WTC11 (cell line): ENCODE data around the gene KDM6B. TPM values are rescaled to one million over a fixed set of nuclear protein-coding genes. Genes with fewer than 3 reads are reported as not detected.

ENCODE experiments used
- ATAC-seq: fragments of 200-7000 bp; cut with Tn5 transposase; 2 replicates; pipeline ENCODE4 v1.10.0; 2021; ENCODE audit warnings: mild to moderate bottlenecking, moderate library complexity
- CTCF ChIA-PET: fragments of 300-600 bp; sonication (Branson Sonifier 250); formaldehyde crosslinking; loops from one replicate; lab custom pipeline; 2021; ENCODE audit warnings: antibody characterized with exemption; lab: Charles Lee
- POLR2A ChIA-PET: fragments of 350-600 bp; sonication (Branson Sonifier 250); formaldehyde crosslinking; loops from one replicate; lab custom pipeline; 2021; ENCODE audit warnings: antibody characterized with exemption; lab: Charles Lee
- DNase-seq: peaks from one replicate; pipeline ENCODE4 v3.0.0; 2021; ENCODE audit warnings: low spot score
- H3K27ac Mint-ChIP-seq: 2 replicates; pipeline ENCODE4 v1.8.0; 2021; ENCODE audit warnings: mixed read lengths
- H3K27me3 Mint-ChIP-seq: 2 replicates; pipeline ENCODE4 v1.8.0; 2021; ENCODE audit warnings: low read depth, mild to moderate bottlenecking, moderate library complexity, mixed read lengths
- H3K36me3 Mint-ChIP-seq: 2 replicates; pipeline ENCODE4 v1.8.0; 2021; ENCODE audit warnings: mixed read lengths
- H3K4me1 Mint-ChIP-seq: 2 replicates; pipeline ENCODE4 v1.8.0; 2022; ENCODE audit warnings: mixed read lengths
- H3K4me3 Mint-ChIP-seq: 2 replicates; pipeline ENCODE4 v1.8.0; 2021; ENCODE audit warnings: mild to moderate bottlenecking, moderate library complexity, mixed read lengths
- H3K9me3 Mint-ChIP-seq: 2 replicates; pipeline ENCODE4 v1.8.0; 2021; ENCODE audit warnings: mixed read lengths
- ATF1 ChIP-seq: sonication (generic); formaldehyde crosslinking; IDR thresholded peaks from 2 replicates; pipeline ENCODE4 v1.8.1; 2023; ENCODE audit warnings: mild to moderate bottlenecking, moderate library complexity, missing genetic modification reagents
- CREM ChIP-seq: sonication (generic); formaldehyde crosslinking; IDR thresholded peaks from 2 replicates; pipeline ENCODE4 v1.8.1; 2022; ENCODE audit warnings: mild to moderate bottlenecking, missing genetic modification reagents, moderate library complexity
- ELF4 ChIP-seq: sonication (generic); formaldehyde crosslinking; IDR thresholded peaks from 2 replicates; pipeline ENCODE4 v1.8.1; 2022; ENCODE audit warnings: low read depth, mild to moderate bottlenecking, moderate library complexity, missing genetic modification reagents
- FOXJ3 ChIP-seq: sonication (generic); formaldehyde crosslinking; IDR thresholded peaks from 2 replicates; pipeline ENCODE4 v1.9.0; 2021; ENCODE audit warnings: missing genetic modification reagents, mild to moderate bottlenecking, borderline replicate concordance
- GABPB1 ChIP-seq: sonication (generic); formaldehyde crosslinking; IDR thresholded peaks from 2 replicates; pipeline ENCODE4 v1.8.1; 2023; ENCODE audit warnings: mild to moderate bottlenecking, missing genetic modification reagents
- HMGA2 ChIP-seq: fragments of 250-450 bp; sonication (Bioruptor Pico); IDR thresholded peaks from 2 replicates; pipeline ENCODE4 v1.4.0; 2021; ENCODE audit warnings: mild to moderate bottlenecking, moderate library complexity
- JAZF1 ChIP-seq: fragments of 250-450 bp; sonication (Bioruptor Pico); IDR thresholded peaks from 2 replicates; pipeline ENCODE4 v1.9.0; 2021; ENCODE audit warnings: moderate library complexity, mild to moderate bottlenecking, inconsistent platforms
- KAT7 ChIP-seq: sonication (generic); formaldehyde crosslinking; IDR thresholded peaks from 2 replicates; pipeline ENCODE4 v1.8.1; 2023; ENCODE audit warnings: missing genetic modification reagents, mild to moderate bottlenecking, borderline replicate concordance
- NFE2L1 ChIP-seq: sonication (generic); formaldehyde crosslinking; IDR thresholded peaks from 2 replicates; pipeline ENCODE4 v1.8.1; 2023; ENCODE audit warnings: missing genetic modification reagents
- NR2C2 ChIP-seq: sonication (generic); formaldehyde crosslinking; IDR thresholded peaks from 2 replicates; pipeline ENCODE4 v1.8.0; 2022; ENCODE audit warnings: mild to moderate bottlenecking, missing genetic modification reagents
- NR3C1 ChIP-seq: sonication (generic); formaldehyde crosslinking; conservative IDR thresholded peaks from 2 replicates; pipeline ENCODE4 v1.8.1; 2023; ENCODE audit warnings: low read depth, mild to moderate bottlenecking, missing genetic modification reagents
- OVOL2 ChIP-seq: fragments of 250-450 bp; sonication (Bioruptor Pico); IDR thresholded peaks from 2 replicates; pipeline ENCODE4 v1.9.0; 2021; ENCODE audit warnings: mild to moderate bottlenecking, borderline replicate concordance
- PRRX2 ChIP-seq: fragments of 250-450 bp; sonication (Bioruptor Pico); IDR thresholded peaks from 2 replicates; pipeline ENCODE4 v1.8.0; 2021; ENCODE audit warnings: mild to moderate bottlenecking
- SP1 ChIP-seq: sonication (generic); formaldehyde crosslinking; conservative IDR thresholded peaks from 2 replicates; pipeline ENCODE4 v1.8.1; 2022; ENCODE audit warnings: missing genetic modification reagents
- ZNF232 ChIP-seq: sonication (generic); formaldehyde crosslinking; IDR thresholded peaks from 2 replicates; pipeline ENCODE4 v1.8.0; 2022; ENCODE audit warnings: mild to moderate bottlenecking, missing genetic modification reagents
- ZNF396 ChIP-seq: fragments of 250-450 bp; sonication (Bioruptor Pico); IDR thresholded peaks from 2 replicates; pipeline ENCODE4 v1.8.0; 2021; ENCODE audit warnings: mild to moderate bottlenecking, moderate library complexity, borderline replicate concordance
- ZNF416 ChIP-seq: fragments of 250-450 bp; sonication (Bioruptor Pico); IDR thresholded peaks from 2 replicates; pipeline ENCODE4 v1.9.0; 2021; ENCODE audit warnings: mild to moderate bottlenecking, inconsistent platforms
- total RNA-seq: library from RNA; stranded (reverse); gene quantifications from 3 replicates; pipeline ENCODE4 v1.2.3, GENCODE V29; 2021
- TF ChIP-seq, protein P1 (sequence below): sonication (generic); formaldehyde crosslinking; IDR thresholded peaks from 2 replicates; pipeline ENCODE4 v1.8.0; 2022; ENCODE audit warnings: mild to moderate bottlenecking, missing genetic modification reagents
- TF ChIP-seq, protein P2 (sequence below): sonication (generic); formaldehyde crosslinking; IDR thresholded peaks from 2 replicates; pipeline ENCODE4 v1.8.1; 2023; ENCODE audit warnings: mild to moderate bottlenecking, missing genetic modification reagents, moderate library complexity
- TF ChIP-seq, protein P3 (sequence below): fragments of 250-450 bp; sonication (Bioruptor Pico); conservative IDR thresholded peaks from 2 replicates; pipeline ENCODE4 v1.9.0; 2021; ENCODE audit warnings: mild to moderate bottlenecking
- TF ChIP-seq, protein P4 (sequence below): sonication (generic); formaldehyde crosslinking; IDR thresholded peaks from 2 replicates; pipeline ENCODE4 v1.8.1; 2023; ENCODE audit warnings: mild to moderate bottlenecking, missing genetic modification reagents
- TF ChIP-seq, protein P5 (sequence below): fragments of 250-450 bp; sonication (Bioruptor Pico); IDR thresholded peaks from 2 replicates; pipeline ENCODE4 v2.1.2; 2022; ENCODE audit warnings: mild to moderate bottlenecking, moderate library complexity
- TF ChIP-seq, protein P6 (sequence below): fragments of 250-450 bp; sonication (Bioruptor Pico); IDR thresholded peaks from 2 replicates; pipeline ENCODE4 v1.9.0; 2021; ENCODE audit warnings: mild to moderate bottlenecking

The KDM6B gene
- total RNA-seq, 1 experiment from 2014 or later = 13.2 TPM

DNA sequence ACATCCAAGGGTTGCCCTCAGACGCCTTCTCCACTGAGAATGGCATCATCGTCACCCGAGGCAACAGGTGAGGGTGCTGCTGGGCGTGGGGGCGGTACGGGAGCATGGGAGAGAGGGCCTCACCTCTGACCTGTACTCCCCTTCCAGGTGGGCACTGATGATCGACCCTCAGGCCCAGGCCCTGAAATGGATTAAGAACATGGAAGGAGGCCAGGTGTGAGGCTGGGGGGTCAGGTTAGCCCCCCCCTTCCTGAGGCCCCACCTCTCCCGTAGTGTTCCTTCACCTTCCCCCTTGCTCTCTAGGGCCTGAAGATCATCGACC lies 16.4 kb upstream of the KDM6B start:
- Mint-ChIP-seq H3K27me3 (peaks cover 3% of the 10 kb centered on the region), H3K36me3 (no peaks in the 10 kb centered on the region), H3K4me3 (no peak overlapping the region), H3K9me3 (no peaks in the 10 kb centered on the region)
- CTCF ChIA-PET = interaction anchor here (0.9 to 2.2 kb wide), 4 partner anchors 74 to 256 kb away, joined by 3 to 10 read pairs (median 4); no protein-coding TSS in a partner anchor
- ATAC-seq = no peak
- TF ChIP-seq, protein P1, sequence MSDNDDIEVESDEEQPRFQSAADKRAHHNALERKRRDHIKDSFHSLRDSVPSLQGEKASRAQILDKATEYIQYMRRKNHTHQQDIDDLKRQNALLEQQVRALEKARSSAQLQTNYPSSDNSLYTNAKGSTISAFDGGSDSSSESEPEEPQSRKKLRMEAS (CRISPR knock-in tag) = no peak
- TF ChIP-seq, all 79 proteins: peak for 0
- Mint-ChIP-seq H3K27ac (no peak overlapping the region), H3K4me1 (no peaks in the 10 kb centered on the region)
- DNase-seq = no peak
- POLR2A ChIA-PET = no interaction called here

DNA sequence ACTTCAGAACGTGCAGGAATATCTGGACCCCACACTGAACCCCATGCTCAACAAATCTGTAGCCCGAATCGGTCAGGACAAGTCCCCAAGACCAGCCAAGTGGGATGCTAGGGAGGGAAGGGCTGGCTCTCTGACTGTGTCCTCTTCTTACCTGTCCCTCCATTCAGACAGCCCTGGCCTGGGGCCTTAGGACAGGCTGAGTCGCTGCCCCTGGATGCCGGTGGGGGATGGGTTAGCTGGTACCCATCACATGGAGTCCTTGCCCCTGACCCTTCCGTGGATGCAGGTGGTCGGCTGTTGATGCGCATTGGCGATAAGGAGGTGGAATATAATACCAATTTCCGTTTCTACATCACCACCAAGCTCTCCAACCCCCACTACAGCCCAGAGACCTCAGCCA lies 16.0 kb upstream of the KDM6B start:
- DNase-seq (no peak), ATAC-seq (no peak)
- POLR2A ChIA-PET = interaction anchor here (0.9 kb wide), 1 partner anchor 9 kb away, joined by 3 read pairs; no protein-coding TSS in a partner anchor
- CTCF ChIA-PET = interaction anchor here (0.8 to 1.3 kb wide), 4 partner anchors 17 to 256 kb away, joined by 3 read pairs; no protein-coding TSS in a partner anchor
- no peak overlapping the region for H3K27ac Mint-ChIP-seq
- H3K9me3 Mint-ChIP-seq = no peaks in the 10 kb centered on the region
- H3K27me3 Mint-ChIP-seq = peaks cover 6% of the 10 kb centered on the region
- H3K36me3 Mint-ChIP-seq = no peaks in the 10 kb centered on the region
- H3K4me1 Mint-ChIP-seq = no peaks in the 10 kb centered on the region
- TF ChIP-seq, protein P2, sequence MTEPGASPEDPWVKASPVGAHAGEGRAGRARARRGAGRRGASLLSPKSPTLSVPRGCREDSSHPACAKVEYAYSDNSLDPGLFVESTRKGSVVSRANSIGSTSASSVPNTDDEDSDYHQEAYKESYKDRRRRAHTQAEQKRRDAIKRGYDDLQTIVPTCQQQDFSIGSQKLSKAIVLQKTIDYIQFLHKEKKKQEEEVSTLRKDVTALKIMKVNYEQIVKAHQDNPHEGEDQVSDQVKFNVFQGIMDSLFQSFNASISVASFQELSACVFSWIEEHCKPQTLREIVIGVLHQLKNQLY = no peak
- TF ChIP-seq NFE2L1 (no peak), KAT7 (no peak), NR2C2 (no peak), OVOL2 (CRISPR knock-in tag) (no peak), PRRX2 (CRISPR knock-in tag) (no peak), FOXJ3 (CRISPR knock-in tag) (no peak), JAZF1 (CRISPR knock-in tag) (no peak), SP1 (no peak), ATF1 (CRISPR knock-in tag) (no peak)
- H3K4me3 Mint-ChIP-seq = no peak overlapping the region

DNA sequence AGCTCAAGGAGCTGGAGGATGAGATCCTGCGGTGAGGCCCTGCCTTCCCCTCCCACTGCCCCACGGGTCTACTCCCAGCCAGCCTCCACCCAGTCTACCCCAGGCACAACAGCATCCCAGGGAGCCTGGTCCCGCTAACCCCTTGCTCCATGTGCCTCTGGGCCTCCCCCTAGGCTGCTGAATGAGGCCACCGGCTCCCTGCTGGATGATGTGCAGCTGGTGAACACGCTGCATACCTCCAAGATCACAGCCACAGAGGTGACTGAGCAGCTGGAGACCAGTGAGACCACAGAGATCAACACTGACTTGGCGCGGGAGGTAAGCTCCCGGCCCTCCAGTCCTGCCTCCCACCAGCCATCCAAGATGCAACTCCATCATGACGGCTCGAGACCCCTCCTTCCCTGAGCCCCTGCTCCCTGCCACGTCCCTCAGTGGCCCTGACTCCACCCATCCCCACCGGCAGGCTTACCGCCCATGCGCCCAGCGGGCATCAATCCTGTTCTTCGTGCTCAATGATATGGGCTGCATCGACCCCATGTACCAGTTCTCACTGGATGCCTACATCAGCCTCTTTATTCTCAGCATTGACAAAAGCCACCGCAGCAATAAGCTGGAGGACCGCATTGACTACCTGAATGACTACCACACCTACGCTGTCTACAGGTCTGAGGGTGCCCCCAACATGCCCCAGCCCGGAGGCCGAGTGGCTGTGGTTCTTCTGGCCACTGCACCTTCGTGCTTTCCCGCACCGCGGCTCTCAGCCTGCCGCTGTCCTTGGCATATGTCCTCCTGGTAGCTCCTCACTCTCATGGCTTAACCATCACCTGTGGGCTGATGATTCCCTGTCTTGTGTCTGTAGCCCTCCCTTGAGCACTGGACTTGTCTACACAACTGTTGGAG lies 15.0 kb upstream of the KDM6B start:
- Mint-ChIP-seq H3K27me3 (peaks cover 16% of the 10 kb centered on the region), H3K4me3 (no peak overlapping the region), H3K27ac (no peak overlapping the region), H3K36me3 (no peaks in the 10 kb centered on the region), H3K4me1 (peaks cover 8% of the 10 kb centered on the region), H3K9me3 (no peaks in the 10 kb centered on the region)
- CTCF ChIA-PET = interaction anchor here (0.6 to 1.3 kb wide), 6 partner anchors 16 to 114 kb away, joined by 3 to 4 read pairs (median 3); partner anchors contain the start of gene NAA38
- POLR2A ChIA-PET = interaction anchor here (0.9 kb wide), 1 partner anchor 10 kb away, joined by 3 read pairs; no protein-coding TSS in a partner anchor
- no peak for DNase-seq
- no peak for ATAC-seq
- TF ChIP-seq, protein P3, sequence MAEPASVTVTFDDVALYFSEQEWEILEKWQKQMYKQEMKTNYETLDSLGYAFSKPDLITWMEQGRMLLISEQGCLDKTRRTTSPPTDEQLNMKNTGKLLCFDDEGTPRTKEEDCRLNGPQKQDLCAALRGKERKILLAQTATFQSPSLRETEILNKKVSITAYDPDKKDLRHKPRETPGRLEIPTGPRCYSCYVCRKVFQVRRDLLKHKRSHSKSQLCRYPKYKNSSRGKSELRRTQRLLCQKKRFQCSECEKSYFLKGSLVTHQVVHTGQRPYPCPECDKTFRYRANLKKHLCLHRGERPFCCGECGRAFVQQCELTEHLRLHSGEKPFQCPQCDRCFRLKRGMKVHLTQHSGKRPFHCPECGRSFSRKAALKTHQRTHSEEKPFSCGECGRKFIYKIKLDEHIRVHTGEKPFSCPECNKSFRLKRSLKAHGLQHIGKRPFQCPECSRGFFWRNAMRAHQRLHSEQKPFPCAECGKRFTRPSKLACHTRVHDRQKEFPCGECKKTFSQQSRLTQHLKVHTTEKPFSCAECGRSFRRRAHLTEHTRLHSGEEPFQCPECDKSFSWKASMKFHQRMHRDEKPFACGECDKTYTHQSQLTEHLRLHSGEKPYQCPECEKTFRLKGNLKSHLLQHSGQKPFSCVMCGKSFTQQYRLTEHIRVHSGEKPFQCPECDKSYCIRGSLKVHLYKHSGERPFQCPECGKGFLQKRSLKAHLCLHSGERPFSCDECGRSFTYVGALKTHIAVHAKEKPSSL (CRISPR knock-in tag) = no peak
- no peak for TF ChIP-seq HMGA2 (CRISPR knock-in tag)
- TF ChIP-seq NR3C1 (CRISPR knock-in tag) = no peak
- TF ChIP-seq, protein P4, sequence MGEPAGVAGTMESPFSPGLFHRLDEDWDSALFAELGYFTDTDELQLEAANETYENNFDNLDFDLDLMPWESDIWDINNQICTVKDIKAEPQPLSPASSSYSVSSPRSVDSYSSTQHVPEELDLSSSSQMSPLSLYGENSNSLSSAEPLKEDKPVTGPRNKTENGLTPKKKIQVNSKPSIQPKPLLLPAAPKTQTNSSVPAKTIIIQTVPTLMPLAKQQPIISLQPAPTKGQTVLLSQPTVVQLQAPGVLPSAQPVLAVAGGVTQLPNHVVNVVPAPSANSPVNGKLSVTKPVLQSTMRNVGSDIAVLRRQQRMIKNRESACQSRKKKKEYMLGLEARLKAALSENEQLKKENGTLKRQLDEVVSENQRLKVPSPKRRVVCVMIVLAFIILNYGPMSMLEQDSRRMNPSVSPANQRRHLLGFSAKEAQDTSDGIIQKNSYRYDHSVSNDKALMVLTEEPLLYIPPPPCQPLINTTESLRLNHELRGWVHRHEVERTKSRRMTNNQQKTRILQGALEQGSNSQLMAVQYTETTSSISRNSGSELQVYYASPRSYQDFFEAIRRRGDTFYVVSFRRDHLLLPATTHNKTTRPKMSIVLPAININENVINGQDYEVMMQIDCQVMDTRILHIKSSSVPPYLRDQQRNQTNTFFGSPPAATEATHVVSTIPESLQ (CRISPR knock-in tag) = no peak
- TF ChIP-seq ZNF416 (CRISPR knock-in tag) = no peak
- no peak for TF ChIP-seq CREM (CRISPR knock-in tag)
- TF ChIP-seq, protein P1 (CRISPR knock-in tag) = no peak
- TF ChIP-seq ELF4 (CRISPR knock-in tag) = no peak
- TF ChIP-seq ZNF232 (CRISPR knock-in tag) = no peak
- TF ChIP-seq, protein P5, sequence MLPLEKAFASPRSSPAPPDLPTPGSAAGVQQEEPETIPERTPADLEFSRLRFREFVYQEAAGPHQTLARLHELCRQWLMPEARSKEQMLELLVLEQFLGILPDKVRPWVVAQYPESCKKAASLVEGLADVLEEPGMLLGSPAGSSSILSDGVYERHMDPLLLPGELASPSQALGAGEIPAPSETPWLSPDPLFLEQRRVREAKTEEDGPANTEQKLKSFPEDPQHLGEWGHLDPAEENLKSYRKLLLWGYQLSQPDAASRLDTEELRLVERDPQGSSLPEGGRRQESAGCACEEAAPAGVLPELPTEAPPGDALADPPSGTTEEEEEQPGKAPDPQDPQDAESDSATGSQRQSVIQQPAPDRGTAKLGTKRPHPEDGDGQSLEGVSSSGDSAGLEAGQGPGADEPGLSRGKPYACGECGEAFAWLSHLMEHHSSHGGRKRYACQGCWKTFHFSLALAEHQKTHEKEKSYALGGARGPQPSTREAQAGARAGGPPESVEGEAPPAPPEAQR (CRISPR knock-in tag) = no peak
- no peak for TF ChIP-seq FOXJ3 (CRISPR knock-in tag)
- TF ChIP-seq, protein P6, sequence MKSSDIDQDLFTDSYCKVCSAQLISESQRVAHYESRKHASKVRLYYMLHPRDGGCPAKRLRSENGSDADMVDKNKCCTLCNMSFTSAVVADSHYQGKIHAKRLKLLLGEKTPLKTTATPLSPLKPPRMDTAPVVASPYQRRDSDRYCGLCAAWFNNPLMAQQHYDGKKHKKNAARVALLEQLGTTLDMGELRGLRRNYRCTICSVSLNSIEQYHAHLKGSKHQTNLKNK = no peak
- TF ChIP-seq GABPB1 (CRISPR knock-in tag) = no peak
- no peak for TF ChIP-seq ZNF396 (CRISPR knock-in tag)
